Measurements from ENCODE around the gene MAPK8. TPM values are rescaled to one million over a fixed set of nuclear protein-coding genes. Genes with fewer than 3 reads are reported as not detected.

The MAPK8 gene
- total RNA-seq, 2 experiments from 2014 or later: 47.8 to 50.6 TPM

DNA sequence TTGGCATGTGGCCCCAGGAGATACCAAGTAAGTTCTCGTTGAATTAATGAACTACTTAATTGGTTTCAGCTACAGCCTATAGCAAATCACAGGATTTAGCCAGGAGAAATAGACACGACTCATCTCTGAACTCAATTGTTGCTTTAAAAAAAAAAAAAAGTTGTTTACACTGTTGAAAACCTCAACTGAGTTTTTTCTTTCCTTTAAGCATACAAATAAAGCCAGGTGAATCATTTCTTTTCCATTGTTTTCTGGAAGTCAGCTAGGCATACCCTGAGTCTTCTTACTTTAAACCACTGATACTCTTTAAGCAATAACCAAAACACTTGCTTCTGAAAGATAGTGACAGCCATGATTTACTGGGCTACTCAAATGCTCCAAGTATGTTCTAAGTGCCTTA is 32.7 kb upstream of the MAPK8 start:
- Mint-ChIP-seq H3K4me1 (ENCODE audit: low read depth) (no peaks in the 10 kb centered on the region), H3K27me3 (no peaks in the 10 kb centered on the region), H3K36me3 (ENCODE audit: low read depth) (no peaks in the 10 kb centered on the region), H3K9me3 (no peaks in the 10 kb centered on the region), H3K4me3 (no peak overlapping the region), H3K27ac (no peak overlapping the region)
- Histone ChIP-seq H3K4me1 (ENCODE audit: insufficient read depth, low read length) (no peaks in the 10 kb centered on the region), H3K27ac (ENCODE audit: low read depth in 1 of 2, low read length in 2 of 2) (no peak overlapping the region), H3K36me3 (ENCODE audit: insufficient read depth, low read length) (no peaks in the 10 kb centered on the region), H3K27me3 (ENCODE audit: control insufficient read depth in 1 of 2, insufficient read depth in 2 of 2, low read length in 2 of 2) (no peaks in the 10 kb centered on the region), H3K4me3 (ENCODE audit: low read length) (no peak overlapping the region), H3K9me3 (ENCODE audit: control insufficient read depth in 1 of 2, insufficient read depth in 1 of 2, low read length in 2 of 2) (no peaks in the 10 kb centered on the region)
- ATAC-seq (ENCODE audit: poor library complexity) (no peak), DNase-seq (no peak)
- TF ChIP-seq, protein P1, sequence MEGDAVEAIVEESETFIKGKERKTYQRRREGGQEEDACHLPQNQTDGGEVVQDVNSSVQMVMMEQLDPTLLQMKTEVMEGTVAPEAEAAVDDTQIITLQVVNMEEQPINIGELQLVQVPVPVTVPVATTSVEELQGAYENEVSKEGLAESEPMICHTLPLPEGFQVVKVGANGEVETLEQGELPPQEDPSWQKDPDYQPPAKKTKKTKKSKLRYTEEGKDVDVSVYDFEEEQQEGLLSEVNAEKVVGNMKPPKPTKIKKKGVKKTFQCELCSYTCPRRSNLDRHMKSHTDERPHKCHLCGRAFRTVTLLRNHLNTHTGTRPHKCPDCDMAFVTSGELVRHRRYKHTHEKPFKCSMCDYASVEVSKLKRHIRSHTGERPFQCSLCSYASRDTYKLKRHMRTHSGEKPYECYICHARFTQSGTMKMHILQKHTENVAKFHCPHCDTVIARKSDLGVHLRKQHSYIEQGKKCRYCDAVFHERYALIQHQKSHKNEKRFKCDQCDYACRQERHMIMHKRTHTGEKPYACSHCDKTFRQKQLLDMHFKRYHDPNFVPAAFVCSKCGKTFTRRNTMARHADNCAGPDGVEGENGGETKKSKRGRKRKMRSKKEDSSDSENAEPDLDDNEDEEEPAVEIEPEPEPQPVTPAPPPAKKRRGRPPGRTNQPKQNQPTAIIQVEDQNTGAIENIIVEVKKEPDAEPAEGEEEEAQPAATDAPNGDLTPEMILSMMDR (IDR thresholded peaks at IDR 0.05): no peak
- CTCF ChIA-PET: no interaction called here
- POLR2A ChIA-PET: no interaction called here
- intact Hi-C loops (cut with DNase I, micrococcal nuclease): no loop called here

DNA sequence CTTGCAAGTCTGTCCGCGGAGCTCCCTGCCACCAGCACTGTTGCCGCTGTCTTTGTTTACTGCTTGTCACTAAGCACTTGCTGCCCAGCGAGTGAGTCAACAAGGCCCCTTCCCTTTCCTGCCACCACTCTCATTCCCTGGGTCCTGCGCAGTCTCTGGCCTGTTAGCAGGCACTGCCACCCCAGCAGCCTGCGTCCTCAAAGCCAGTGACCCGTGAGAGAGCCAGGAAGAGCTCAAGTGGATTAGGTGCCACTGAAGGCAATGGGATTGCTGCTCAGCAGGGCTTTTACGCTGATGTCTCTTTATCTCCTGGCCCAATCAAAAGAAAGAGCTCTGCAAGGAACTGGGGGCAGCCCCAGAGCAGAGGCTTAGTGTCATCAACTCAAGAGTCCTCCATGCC is 31.8 kb upstream of the MAPK8 start, which contains the start of gene FRMPD2:
FRMPD2 (minus strand) TSS at position 61 of the 400 bp plus-strand sequence. CDS start 129 bp downstream, outside the sequence.
- TF ChIP-seq, protein P1 (IDR thresholded peaks at IDR 0.05): no peak
- no peaks in the 10 kb centered on the region for H3K9me3 Mint-ChIP-seq
- H3K36me3 Mint-ChIP-seq (ENCODE audit: low read depth): no peaks in the 10 kb centered on the region
- Histone ChIP-seq H3K36me3 (ENCODE audit: insufficient read depth, low read length) (no peaks in the 10 kb centered on the region), H3K9me3 (ENCODE audit: control insufficient read depth in 1 of 2, insufficient read depth in 1 of 2, low read length in 2 of 2) (no peaks in the 10 kb centered on the region), H3K27me3 (ENCODE audit: control insufficient read depth in 1 of 2, insufficient read depth in 2 of 2, low read length in 2 of 2) (no peaks in the 10 kb centered on the region), H3K27ac (ENCODE audit: low read depth in 1 of 2, low read length in 2 of 2) (no peak within 1 kb of the TSS), H3K4me1 (ENCODE audit: insufficient read depth, low read length) (no peaks in the 10 kb centered on the region), H3K4me3 (ENCODE audit: low read length) (no peak within 1 kb of the TSS)
- ChIA-PET POLR2A (no interaction called here), CTCF (interaction anchor here (0.6 kb wide), 1 partner anchor 716 kb away, joined by 3 read pairs; no protein-coding TSS in a partner anchor)
- intact Hi-C loops (cut with DNase I, micrococcal nuclease): no loop called here
- H3K27ac Mint-ChIP-seq: no peak within 1 kb of the TSS
- no peak within 1 kb of the TSS for H3K4me3 Mint-ChIP-seq
- H3K4me1 Mint-ChIP-seq (ENCODE audit: low read depth): no peaks in the 10 kb centered on the region
- H3K27me3 Mint-ChIP-seq: peaks cover 4% of the 10 kb centered on the region
- no peak for DNase-seq
- ATAC-seq (ENCODE audit: poor library complexity): no peak

DNA sequence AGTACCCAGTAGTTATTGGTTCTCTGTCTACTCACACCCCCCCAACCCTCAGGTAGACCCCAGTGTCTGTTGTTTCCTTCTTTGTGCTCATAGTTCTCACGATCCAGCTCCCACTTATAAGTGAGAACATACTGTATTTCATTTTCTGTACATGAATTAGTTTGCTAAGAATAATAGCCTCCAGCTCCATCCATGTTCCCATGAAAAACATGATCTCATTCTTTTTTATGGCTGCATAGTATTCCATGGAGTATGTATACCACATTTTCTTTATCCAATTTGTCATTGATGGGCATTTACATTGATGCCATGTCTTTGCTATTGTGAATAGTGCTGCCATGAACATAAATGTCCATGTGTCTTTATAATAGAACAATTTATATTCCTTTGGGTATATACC is 29.4 kb upstream of the MAPK8 start:
- no peaks in the 10 kb centered on the region for H3K4me1 Mint-ChIP-seq (ENCODE audit: low read depth)

More for the DNA sequence above, 29.4 kb upstream of the MAPK8 start:
- Histone ChIP-seq H3K27me3 (ENCODE audit: control insufficient read depth in 1 of 2, insufficient read depth in 2 of 2, low read length in 2 of 2) (no peaks in the 10 kb centered on the region), H3K36me3 (ENCODE audit: insufficient read depth, low read length) (no peaks in the 10 kb centered on the region), H3K4me3 (ENCODE audit: low read length) (no peak overlapping the region), H3K9me3 (ENCODE audit: control insufficient read depth in 1 of 2, insufficient read depth in 1 of 2, low read length in 2 of 2) (peaks cover 0 to 6% of the 10 kb centered on the region in 2 experiments), H3K27ac (ENCODE audit: low read depth in 1 of 2, low read length in 2 of 2) (no peak overlapping the region), H3K4me1 (ENCODE audit: insufficient read depth, low read length) (no peaks in the 10 kb centered on the region)
- ChIA-PET POLR2A (no interaction called here), CTCF (no interaction called here)
- intact Hi-C loops (cut with DNase I, micrococcal nuclease): no loop called here
- Mint-ChIP-seq H3K27ac (no peak overlapping the region), H3K36me3 (ENCODE audit: low read depth) (no peaks in the 10 kb centered on the region), H3K4me3 (no peak overlapping the region), H3K27me3 (peaks cover 22% of the 10 kb centered on the region), H3K9me3 (peaks cover 3% of the 10 kb centered on the region)
- TF ChIP-seq, protein P1 (IDR thresholded peaks at IDR 0.05): no peak
- DNase-seq: no peak
- no peak for ATAC-seq (ENCODE audit: poor library complexity)

Data from CD4-positive, alpha-beta T cell (primary cell).